HG03066 (cell line): ENCODE data around the gene ADGRF4.

Experiments used
- ATAC-seq: cut with Tn5 transposase; IDR thresholded peaks from one replicate; pipeline ENCODE4 v1.9.1; 2021; ENCODE audit warnings: low read depth; ENCODE audit not compliant: unreplicated experiment

Gene ADGRF4

DNA sequence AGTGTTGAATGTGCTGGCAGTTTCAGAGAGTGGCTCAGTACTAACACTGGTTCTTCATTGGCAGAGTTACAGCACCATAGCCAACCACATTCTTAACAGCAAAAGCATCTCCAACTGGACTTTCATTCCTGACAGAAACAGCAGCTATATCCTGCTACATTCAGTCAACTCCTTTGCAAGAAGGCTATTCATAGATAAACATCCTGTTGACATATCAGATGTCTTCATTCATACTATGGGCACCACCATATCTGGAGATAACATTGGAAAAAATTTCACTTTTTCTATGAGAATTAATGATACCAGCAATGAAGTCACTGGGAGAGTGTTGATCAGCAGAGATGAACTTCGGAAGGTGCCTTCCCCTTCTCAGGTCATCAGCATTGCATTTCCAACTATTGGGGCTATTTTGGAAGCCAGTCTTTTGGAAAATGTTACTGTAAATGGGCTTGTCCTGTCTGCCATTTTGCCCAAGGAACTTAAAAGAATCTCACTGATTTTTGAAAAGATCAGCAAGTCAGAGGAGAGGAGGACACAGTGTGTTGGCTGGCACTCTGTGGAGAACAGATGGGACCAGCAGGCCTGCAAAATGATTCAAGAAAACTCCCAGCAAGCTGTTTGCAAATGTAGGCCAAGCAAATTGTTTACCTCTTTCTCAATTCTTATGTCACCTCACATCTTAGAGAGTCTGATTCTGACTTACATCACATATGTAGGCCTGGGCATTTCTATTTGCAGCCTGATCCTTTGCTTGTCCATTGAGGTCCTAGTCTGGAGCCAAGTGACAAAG, 17.0 kb upstream of the ADGRF4 start:
- no peak for ATAC-seq

DNA sequence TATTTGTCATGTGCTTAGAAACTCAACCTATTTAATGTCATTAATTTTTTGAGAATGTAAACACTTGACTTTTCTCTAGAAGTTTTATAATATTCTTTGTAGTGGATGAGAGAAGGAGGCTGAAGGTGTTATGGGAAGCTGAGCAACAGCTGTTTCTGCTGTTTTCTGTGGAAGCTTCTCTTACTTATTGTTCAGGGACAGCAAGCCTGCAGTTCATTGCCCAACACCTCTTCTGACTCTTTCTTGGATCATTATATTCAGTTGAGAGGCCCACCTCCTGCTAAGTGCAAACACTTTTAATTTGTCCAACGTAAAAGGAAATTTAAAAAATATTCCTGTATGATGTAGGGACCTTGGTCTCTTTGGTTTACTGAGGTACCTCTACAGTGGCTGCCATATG, 12.0 kb upstream of the ADGRF4 start:
- no peak for ATAC-seq

DNA sequence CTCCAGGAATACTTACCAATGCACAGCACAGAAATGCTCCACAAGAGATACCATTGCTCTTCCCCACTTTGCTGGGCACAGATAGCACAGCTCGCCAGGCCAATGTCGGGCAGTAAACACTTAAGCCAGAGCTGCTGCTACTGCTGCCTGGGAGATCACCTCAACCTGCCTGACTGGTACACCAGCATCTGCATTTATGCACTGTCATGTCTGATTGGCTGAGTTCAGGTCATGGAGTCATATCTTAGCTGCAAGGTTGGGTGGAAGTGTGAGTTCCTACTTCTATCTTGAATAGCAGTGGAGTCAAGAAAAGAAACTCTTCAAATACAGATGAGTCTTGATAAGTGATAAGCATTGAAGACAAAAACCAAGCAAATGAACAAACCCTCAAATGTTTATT, 10.9 kb upstream of the ADGRF4 start:
- ATAC-seq = no peak

DNA sequence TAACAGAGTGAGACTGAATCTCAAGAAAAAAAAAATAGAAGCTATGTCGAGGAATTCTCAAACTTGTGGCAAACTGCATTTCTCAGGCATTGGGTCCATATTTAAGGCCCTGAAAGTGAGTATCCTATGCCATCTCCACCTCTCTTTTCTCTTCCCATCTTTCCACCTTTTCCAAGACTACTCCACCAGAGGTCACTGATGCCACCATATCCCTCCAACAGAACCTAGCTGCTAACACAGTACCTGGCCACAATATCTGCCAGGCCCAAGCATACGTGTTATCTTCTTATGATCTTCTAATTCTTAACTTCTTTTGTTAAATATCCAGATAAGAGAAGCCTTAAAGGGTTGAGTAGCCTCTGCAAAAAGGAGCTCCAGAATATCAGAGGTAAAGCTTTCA, 8.2 kb upstream of the ADGRF4 start:
- ATAC-seq = no peak

DNA sequence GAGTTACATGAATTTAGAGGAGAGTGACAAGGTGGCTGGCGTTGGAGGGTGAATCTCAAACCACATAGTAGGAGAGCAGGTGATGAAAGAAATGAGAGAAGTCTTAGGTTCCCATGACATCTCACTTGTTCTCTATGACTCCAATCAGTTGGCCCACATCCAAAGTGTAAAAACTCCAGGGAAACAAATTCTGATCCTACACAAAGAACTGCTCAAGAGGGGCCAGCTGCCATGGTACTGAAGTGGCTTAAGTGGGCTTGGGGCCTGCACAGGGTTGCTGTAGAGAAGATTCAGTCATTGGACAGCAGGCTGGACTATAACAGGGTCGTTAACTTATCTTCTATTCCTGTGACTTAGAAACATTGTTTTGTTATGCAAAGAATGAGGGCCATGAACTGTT, 7.6 kb upstream of the ADGRF4 start:
- no peak for ATAC-seq

DNA sequence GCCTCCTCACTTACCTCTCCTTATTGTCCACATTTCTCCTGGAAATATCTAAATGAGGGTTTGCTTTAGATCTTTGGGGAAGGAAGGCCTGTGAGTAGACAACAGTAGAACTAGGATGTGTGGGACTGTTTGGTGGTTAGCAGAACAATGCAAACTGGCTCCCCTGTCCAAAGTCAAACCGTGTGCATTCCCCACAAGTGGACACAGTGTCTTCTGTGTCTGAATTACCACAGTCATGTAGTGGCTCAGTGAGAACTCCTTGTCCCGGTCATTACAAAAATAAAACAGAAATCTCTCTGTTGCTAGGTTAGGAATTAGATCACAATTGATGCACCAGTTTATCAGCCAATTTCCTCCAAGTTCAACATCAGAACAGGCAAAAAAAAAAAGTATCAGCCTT, 455 bp upstream of the ADGRF4 start:
- ATAC-seq = no peak

DNA sequence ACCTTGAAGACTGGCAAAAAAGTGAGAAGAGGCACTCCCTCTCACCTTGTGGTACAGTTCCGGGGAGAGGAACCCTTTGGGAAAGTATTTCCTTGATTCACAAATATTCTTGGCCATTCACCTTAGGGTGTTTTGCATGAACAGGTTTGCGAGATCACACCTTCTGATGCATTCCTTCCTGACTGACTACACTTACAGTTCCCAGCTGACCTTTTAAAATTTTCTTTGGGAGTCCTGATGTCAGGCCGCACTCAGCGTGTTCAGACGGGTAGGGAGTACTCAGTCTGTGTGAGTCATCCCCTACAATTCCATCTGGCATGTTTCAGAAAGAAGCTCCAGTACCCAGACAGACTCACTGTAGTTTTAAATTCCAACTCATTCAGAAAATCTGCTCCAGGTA, 1.7 kb downstream of the ADGRF4 start:
- ATAC-seq = no peak

DNA sequence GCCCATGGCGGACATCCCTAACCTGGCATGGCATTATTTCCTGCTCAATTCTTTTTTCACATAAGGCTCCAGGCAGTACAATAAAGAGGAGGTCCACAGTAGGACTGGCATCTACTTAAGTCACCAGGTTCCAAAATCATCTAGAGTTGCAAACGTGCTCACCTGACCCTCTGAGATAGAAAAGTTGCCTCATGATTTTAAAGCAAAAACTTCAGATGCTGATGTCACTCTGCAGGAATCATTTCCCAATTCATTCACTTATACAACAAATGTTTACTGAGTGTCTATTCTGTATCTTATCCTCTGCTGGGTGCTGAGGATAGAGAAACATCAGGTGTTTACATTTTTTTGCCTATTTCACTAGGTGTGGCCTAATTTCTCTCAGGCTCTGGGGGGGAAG, 2.2 kb downstream of the ADGRF4 start:
- ATAC-seq = no peak

DNA sequence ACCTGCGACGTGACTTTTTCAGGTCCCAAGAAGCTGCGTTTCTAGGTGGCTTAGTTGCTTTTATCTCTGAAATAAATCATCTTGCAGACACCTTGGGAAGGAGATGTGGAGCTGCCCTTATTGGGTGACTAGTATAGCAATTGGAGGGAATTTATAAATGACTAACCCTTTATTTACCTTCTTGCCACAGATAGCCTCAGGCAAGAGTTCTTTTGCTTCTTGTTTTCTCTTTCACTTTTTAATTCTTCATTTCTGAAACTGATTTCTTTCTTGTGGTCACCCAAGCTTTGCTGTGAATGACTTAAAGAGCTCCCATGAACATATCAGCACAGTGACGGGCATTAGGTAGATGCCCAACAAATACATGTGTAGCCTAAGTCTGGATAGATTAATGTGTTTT, 3.0 kb downstream of the ADGRF4 start:
- ATAC-seq = peak; percentile 98

DNA sequence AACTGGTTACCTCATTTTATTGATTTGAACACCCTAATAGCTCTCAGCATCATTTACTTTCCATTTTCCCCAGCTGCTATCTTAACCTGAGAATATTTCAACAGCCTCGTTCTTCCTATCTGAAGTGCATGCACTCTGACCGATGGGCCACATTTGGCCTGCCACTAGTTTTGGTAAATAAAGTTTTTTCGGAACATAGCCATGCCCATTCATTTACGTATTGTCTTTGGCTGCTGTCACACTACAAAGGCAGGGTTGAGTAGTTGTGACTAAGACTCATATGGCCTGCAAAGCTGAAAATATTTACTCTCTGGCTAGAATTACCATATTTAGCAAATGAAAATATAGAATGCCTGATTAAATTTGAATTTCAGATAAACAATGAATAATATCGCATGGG, 10.8 kb downstream of the ADGRF4 start:
- ATAC-seq = no peak

DNA sequence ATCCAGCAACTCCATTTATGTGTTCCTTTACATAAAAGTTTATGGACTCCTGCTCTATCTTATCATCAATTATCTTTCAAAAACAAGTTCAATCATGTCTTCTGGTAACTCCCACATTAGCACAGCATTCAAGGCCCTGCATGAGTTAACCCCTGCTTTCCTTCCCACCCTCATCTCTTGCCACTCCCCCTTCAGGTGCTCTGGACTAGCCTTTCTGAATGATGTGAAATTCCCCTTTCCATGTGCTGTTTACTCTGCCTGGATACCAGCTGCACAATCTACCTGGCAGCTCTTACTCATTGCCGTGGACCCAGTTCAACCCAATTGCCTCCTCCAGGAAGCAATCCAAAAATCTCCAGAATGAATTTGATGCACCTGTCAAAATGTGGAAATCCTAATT, 11.9 kb downstream of the ADGRF4 start:
- ATAC-seq = no peak

DNA sequence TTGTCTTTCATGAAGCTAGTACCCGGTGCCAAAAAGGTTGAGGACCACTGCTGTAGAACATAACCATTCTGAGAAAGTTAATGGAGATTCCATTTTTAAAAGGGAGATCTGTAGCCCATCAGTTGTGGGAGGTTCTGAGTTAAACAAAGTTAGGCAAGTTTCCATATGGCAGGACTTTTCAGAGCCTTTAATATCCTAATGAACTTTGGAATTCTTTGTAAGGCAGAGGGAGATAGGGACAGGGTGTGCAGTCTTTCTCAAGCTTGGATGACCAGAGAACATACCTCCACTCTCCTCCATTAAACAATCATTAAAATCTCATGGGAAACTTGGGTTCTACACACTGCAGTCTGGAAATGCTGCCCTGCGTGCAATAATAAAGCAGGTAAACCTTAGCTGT, 14.8 kb downstream of the ADGRF4 start:
- no peak for ATAC-seq

DNA sequence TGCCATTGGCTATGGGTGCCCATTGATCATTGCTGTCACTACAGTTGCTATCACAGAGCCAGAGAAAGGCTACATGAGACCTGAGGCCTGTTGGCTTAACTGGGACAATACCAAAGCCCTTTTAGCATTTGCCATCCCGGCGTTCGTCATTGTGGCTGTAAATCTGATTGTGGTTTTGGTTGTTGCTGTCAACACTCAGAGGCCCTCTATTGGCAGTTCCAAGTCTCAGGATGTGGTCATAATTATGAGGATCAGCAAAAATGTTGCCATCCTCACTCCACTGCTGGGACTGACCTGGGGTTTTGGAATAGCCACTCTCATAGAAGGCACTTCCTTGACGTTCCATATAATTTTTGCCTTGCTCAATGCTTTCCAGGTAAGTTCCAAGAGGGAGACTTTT, 16.4 kb downstream of the ADGRF4 start:
- no peak for ATAC-seq

DNA sequence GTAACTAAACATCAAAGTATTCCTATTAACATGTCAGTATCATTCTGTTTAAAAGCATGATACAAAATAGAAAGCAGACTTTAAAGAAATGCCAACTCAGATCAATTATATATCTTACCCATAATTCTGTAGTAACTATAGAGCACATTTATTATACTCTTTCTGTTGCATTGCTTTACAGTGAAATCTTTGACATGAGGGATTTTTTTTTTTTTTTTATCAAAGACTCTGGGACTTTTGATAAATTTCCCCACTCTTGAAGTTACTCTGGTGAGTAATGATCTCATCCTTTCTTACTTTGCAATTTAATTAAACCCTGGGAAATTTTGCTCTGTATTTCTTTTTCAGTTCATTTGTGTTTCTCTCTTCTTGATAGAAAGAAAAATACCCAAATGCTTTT, 17.4 kb downstream of the ADGRF4 start:
- ATAC-seq = no peak

DNA sequence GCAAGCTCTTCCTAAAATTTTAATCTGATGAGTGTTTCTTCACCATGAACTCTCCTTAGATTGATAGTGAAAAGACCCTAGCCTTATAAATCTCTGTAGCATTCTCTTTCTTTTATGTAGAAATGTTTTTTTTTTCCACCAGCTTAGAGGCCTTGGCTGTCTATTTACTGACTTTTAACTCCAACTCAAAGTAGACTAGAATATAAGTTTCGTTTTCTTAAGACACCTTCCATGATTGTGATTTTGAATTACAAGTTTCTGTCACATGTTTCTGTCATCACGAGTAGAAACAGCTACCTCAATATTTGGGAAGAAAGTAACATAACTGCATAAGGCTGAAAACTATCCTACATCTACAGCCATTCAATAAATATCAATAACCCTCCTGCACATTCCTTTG, 17.8 kb downstream of the ADGRF4 start:
- ATAC-seq = no peak

DNA sequence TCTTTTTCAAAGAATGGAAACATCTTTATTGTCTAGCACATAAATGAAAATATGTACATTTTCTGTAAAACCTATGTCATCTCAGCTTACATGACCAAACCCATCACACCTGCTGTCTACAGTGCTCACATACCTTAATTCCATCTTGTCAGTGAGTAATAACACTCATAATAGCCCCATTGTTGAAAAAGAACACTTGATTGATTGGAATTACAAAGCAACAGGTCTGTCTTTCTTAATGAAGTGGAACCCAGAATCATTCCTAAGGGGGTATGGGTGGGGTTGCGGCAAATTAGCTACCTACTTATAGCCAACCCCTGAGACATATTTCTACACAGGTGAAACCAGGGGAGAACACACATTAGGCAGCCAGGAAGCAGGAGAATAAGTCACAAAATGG, 20.2 kb downstream of the ADGRF4 start:
- no peak for ATAC-seq

DNA sequence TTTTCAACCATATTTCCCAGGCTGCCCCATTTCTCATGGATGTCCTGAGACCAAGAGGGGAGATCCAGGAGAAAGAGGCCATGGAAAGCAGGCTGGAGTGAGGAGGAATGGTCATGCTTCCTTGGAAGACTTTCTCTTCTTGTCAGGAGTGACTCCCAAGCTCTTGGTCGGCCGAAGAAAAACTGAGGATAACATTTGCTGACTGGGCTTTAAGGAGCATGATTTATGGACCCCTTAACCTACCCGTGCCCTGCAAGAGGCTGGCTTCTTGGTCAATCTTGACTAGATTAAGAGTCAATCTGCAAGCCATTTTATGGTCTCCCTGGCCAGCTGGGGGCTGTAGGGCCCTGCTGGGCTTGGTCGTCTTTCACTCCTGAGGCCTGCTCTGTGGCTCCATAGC, 22.8 kb downstream of the ADGRF4 start:
- no peak for ATAC-seq

DNA sequence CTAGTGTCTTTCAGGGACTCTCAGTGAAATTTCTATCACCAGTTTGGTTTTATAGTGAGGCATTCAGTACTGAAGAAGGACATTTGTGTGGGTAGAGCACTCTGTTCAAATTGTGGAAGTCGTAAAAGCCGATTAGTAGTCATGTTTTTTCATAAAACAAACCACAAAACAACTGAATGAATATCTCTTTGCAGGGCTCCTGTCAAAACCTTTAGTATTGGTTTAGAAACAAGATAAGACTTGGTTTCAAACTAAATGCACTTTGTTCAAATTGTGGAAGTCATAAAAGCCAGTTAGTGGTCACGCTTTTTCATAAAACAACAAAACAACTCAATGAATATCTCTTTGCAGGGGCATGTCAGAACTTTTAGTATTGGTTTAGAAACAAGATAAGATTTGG, 23.8 kb downstream of the ADGRF4 start:
- ATAC-seq = peak; percentile 80

DNA sequence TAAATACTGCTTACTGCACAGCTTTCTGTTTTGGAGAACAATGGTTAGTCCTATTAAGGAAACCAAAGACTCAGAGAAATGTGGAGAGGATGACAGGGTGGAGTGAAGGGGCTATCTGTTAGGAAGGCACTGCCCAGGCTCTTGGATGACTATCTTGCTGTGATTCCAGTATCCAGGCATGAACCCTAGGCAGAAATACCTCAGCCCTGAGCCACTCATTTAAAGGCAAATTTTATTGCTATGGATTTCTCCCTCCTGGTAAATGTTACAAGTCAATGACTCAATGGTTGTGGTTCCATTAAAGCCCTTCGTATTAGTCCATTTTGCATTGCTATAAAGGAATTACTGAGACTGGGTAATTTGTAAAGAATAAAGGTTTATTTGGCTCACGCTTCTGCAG, 25.9 kb downstream of the ADGRF4 start:
- no peak for ATAC-seq

DNA sequence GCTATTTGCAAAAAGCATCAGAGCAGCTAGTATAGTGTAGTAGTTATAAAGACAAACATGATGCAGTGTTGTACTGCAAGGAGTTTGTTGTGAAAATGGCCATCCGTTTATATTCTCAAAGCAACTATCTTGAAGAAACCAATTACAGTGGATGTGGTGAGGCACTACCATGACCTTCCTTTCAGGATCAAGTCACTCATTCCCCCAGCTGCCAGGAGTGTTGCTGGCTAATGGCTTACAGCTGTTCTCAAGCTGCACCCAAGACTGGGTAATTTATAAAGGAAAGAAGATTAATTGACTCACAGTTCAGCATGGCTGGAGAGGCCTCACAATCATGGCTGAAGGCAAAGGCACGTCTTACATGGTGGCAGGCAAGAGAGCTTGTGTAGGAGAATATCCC, 29.0 kb downstream of the ADGRF4 start:
- no peak for ATAC-seq

DNA sequence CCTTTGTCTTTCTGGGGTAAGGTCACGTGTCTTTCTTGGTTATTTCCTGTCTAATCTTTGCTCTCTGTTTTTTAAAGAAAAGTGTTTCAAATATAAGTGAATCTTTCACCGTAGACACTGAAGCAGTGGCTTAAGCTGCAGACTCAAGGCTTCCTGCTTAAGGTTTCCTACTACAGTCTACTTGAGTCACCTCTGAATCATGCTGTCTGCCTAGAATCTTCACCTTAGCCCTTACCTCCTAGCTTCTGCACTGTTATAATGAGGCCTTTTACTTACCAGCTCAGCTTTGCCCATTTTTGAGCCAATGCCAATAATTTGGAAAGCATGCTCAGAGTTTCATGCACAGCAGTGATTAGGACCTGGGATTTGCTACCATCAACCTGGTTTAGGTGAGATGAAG, 30.6 kb downstream of the ADGRF4 start:
- ATAC-seq = no peak

DNA sequence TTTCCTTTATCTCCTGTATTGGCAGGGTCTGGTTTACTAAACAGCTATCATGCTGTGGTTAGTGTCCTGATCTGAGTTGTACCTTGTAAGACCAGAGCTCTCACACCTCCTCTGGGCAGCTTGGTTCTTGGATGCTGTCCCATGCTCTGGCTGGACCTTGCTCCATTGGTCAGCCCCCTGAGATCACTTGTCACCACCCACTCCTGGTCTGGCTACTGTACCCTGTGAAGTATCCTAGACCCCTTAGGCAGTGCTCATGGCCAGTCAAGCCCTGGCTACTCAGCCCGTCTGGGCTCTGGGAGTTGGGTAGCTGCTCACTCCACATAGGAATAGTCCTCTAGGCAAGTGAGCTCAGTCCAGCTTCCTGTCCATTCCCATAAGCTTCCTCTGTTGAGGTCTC, 31.1 kb downstream of the ADGRF4 start:
- no peak for ATAC-seq
